GM12874 (cell line): ENCODE measurements around the gene KCTD1.

Experiments used
- CTCF ChIP-seq: IDR thresholded peaks from 2 replicates; pipeline ENCODE4 v1.5.1; 2011; ENCODE audit warnings: low read depth, mild to moderate bottlenecking, control low read depth, low read length, moderate library complexity; ENCODE audit not compliant: insufficient read depth

KCTD1 gene

DNA sequence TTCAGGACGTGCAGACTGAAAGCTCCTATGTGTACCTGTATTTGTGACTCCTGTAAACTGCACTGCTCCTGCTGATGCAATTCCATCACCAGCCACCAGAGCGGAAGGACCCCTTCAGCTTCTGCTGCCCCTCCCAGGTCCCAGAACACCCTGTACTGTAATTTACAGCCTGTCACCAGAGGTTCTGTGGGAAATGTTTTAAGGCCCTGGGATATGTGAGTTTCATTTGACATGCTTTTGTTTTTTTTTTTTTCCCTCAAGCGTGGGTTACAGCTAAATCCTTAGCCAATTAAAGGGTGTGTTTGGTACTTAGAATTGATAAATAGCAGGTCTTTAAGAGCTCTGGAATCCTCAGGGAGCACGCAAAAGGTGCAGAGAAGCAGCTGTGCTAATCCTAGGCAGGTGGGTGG is 79.4 kb downstream of the KCTD1 start:
- peak; percentile 82 for TF ChIP-seq CTCF

DNA sequence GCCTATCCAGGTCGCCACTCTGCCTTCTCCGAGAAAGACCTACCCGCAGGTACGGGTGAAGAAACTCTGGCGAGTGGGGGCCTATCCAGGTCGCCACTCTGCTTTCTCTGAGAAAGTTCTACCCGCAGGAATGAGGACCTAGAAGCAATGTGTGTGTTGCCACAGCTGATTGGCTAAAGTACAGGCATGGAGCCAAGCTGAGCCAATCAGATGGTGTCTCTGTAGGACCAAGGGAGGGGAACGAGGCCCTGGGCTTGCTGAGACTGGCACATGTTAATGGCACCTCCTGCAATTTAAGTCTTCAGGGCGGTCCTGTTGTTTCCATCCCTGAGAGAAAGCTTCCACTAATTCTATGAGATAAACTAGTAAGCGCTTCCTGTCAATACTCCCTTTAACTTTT is 82.3 kb downstream of the KCTD1 start:
- TF ChIP-seq CTCF, result no peak

DNA sequence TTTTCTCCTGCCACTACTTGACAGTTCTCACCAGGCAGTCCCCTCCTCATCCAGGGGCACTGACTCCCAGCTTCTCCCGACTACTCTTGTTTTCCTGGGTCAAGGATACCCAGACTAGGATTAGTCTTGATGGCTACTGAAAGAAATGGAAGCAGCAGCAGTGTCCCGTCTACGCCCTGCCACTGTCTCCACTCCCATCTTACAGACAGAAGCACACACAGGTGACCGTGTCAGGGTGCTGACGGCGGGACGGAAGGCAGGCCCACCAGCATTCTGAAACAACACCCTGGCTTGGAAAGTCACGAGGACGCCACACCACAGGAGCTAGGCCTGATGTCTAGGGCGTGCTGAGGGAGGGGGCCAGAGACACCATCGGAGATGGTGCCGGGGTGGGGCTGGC is 82.9 kb downstream of the KCTD1 start:
- no peak for TF ChIP-seq CTCF

DNA sequence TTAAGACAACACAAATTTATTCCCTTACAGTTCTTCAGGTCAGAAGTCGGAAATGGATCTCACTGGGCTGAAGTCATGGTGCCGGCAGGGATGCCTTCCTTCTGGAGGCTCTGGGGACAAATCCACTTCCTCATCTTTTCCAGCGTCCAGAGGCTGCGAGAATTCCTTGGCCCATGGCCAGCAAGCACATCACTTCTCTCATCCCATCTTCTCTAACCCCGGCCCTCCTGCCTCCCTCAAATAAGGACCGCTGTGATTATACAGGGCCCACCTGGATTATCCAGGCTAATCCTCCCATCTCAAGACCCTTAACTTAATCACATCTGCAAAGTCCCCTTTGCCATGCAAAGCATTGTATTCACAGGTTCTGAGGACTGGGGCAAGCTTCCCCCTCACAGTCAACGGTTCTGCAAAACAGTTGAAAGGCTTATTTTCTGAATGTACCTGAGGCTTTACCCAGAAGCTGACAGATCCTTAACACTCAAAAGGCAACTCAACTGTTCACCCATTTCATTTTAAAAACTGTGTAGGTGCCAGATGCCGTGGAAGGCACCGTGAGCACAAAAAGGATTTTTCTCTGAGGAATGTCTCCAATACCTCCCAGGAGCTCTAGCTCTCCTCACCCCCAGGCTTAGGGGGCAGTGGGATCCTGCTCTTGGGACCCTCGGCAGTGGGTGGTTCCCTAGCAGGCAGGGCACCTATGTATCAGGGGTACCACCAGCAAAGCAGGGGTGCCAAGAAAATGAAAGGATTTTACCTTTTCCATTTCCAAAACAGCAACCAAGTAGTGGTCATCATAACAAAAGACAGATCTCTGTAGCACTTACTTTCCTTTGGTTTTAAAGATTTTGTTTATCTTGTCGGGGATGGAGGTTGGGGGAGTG is 84.0 kb downstream of the KCTD1 start:
- TF ChIP-seq CTCF, result no peak

GRCh38 chr18:26462355-26462754 is 86.0 kb downstream of the KCTD1 start:
- TF ChIP-seq CTCF, result no peak

GRCh38 chr18:26461405-26461804 is 86.9 kb downstream of the KCTD1 start:
- no peak for TF ChIP-seq CTCF

DNA sequence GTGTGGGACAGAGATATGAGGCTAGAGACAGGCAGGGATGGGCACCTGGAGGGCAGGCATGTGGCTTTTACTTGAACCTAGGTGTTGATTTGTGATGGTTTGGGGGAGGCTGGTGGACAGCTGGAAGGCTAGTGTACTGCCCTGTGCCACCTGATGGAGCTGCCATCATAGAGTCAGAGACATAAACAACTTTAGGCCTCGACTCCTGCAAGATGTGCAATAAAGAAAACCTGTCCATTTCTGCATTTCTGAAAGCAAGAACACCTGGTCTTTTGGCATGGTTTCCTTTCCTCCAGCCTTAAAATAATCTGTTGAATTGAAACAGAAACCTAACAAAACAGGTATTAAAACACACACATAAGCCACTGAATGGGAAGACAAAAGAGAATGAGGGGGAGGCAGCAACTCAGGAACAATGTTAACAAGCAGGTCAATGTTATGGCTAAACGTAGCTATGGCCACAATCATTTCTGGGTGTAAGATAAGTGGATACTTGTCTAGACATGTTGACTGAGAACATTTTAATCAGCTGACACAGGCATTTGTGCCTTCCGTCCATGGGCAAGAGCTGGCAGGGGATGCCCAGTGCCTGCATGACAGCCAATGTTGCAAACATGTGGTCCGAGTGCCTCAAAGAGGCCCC is 87.8 kb downstream of the KCTD1 start:
- no peak for TF ChIP-seq CTCF
